HepG2 (cell line): ENCODE measurements around the gene PCDHGC5. TPM values are rescaled to one million over a fixed set of nuclear protein-coding genes. Genes with fewer than 3 reads are reported as not detected.

Source experiments
- ATAC-seq: fragments of 200-7000 bp; cut with Tn5 transposase; 3 replicates; pipeline ENCODE4 v1.9.1; 2020; ENCODE audit warnings: mild to moderate bottlenecking, moderate library complexity
- BruUV-seq: library from RNA; stranded (reverse); fragments of 400-500 nt; replicated peaks from 2 replicates; lab custom pipeline; 2021; lab: Mats Ljungman, UMichigan
- CTCF ChIA-PET: fragments of 300-600 bp; formaldehyde crosslinking; extraction: SDS; loops from one replicate; lab custom pipeline; 2021; ENCODE audit warnings: low total read pairs, inconsistent platforms, low intra/inter-chr PET ratio; lab: Yijun Ruan, JAX
- POLR2A ChIA-PET: fragments of 350-600 bp; sonication (Branson Sonifier 250); formaldehyde crosslinking; loops from one replicate; lab custom pipeline; 2020; ENCODE audit warnings: antibody characterized with exemption, inconsistent platforms; lab: Yijun Ruan, JAX
- DNase-seq: peaks from one replicate; pipeline ENCODE4 v3.0.0-alpha.2; 2015; ENCODE audit warnings: low spot score
- FAIRE-seq: peaks from 3 replicates; lab custom pipeline; 2011; peaks lifted over from hg19 to GRCh38; lab: Jason Lieb, UNC
- H2AFZ ChIP-seq: one replicate; pipeline ENCODE4 v1.6.1; 2011; ENCODE audit warnings: low read length, inconsistent platforms
- H3K27ac ChIP-seq: fragments of 300-600 bp; 3 replicates; pipeline ENCODE4 v1.8.0; 2011; ENCODE audit warnings: mixed run types, mild to moderate bottlenecking, mixed read lengths, low read length, inconsistent platforms; ENCODE audit not compliant: insufficient read depth; ENCODE audit errors: extremely low read length
- H3K27me3 ChIP-seq, 2 experiments: fragments of 200-600 bp in 1 of 2; 2 replicates in 1 of 2; 3 replicates in 1 of 2; pipeline versions ENCODE4 v1.6.0 to v1.8.0; 2011; ENCODE audit warnings: low read length in 2 of 2, mild to moderate bottlenecking in 2 of 2, moderate library complexity in 2 of 2, inconsistent platforms in 1 of 2; ENCODE audit not compliant: insufficient read depth in 2 of 2, control insufficient read depth in 1 of 2
- H3K36me3 ChIP-seq, 2 experiments: fragments of 200-600 bp in 1 of 2; replicated peaks in 1 of 2; 2 replicates in 1 of 2; 3 replicates in 1 of 2; pipeline versions ENCODE4 v1.5.1 to v1.8.0; 2011; ENCODE audit warnings: low read length in 2 of 2, inconsistent platforms in 1 of 2; ENCODE audit not compliant: insufficient read depth in 2 of 2, control insufficient read depth in 1 of 2
- H3K4me1 ChIP-seq: 2 replicates; pipeline ENCODE4 v1.5.1; 2012; ENCODE audit warnings: low read length, inconsistent platforms; ENCODE audit not compliant: insufficient read depth
- H3K4me2 ChIP-seq: 2 replicates; pipeline ENCODE4 v1.6.0; 2011; ENCODE audit warnings: low read depth, low read length, inconsistent platforms
- H3K4me3 ChIP-seq, 3 experiments: fragments of 200-600 bp in 1 of 3; sonication (generic), shearing (Covaris generic) in 1 of 3; replicated peaks in 1 of 3; 2 replicates each; pipeline ENCODE4 v1.5.1; 2011 to 2016; ENCODE audit warnings: low read length in 3 of 3, inconsistent platforms in 2 of 3, low read depth in 2 of 3, mild to moderate bottlenecking in 2 of 3, control low read depth in 1 of 3, mixed read lengths in 1 of 3; ENCODE audit not compliant: insufficient read depth in 1 of 3
- H3K79me2 ChIP-seq: one replicate; pipeline ENCODE4 v1.6.1; 2011; ENCODE audit warnings: low read length, inconsistent platforms; ENCODE audit not compliant: insufficient read depth
- H3K9ac ChIP-seq: 2 replicates; pipeline ENCODE4 v1.6.0; 2011; ENCODE audit warnings: mild to moderate bottlenecking, low read depth, low read length, inconsistent platforms; ENCODE audit not compliant: insufficient read depth
- H3K9me3 ChIP-seq: 2 replicates; pipeline ENCODE4 v1.5.1; 2012; ENCODE audit warnings: mild to moderate bottlenecking, low read length
- H4K20me1 ChIP-seq: 2 replicates; pipeline ENCODE4 v1.6.0; 2011; ENCODE audit warnings: inconsistent platforms, mild to moderate bottlenecking, low read length, moderate library complexity; ENCODE audit not compliant: insufficient read depth
- LCORL ChIP-seq, 2 experiments: fragments of 450-650 bp in 1 of 2; sonication (generic) in 1 of 2; formaldehyde crosslinking in 1 of 2; IDR thresholded peaks; 2 replicates each; pipeline versions ENCODE4 v1.5.0 to v1.6.1; 2017 to 2020; ENCODE audit warnings: antibody characterized with exemption in 1 of 2, missing genetic modification reagents in 1 of 2
- MIXL1 ChIP-seq: IDR thresholded peaks from 2 replicates; pipeline ENCODE4 v1.6.1; 2016
- SKIL ChIP-seq: sonication (generic); formaldehyde crosslinking; IDR thresholded peaks from 2 replicates; pipeline ENCODE4 v1.8.0; 2022; ENCODE audit warnings: missing genetic modification reagents, mild to moderate bottlenecking, moderate library complexity, borderline replicate concordance
- ZBTB46 ChIP-seq: sonication (generic); formaldehyde crosslinking; IDR thresholded peaks from 2 replicates; pipeline ENCODE4 v1.4.0; 2020; ENCODE audit warnings: mild to moderate bottlenecking, missing genetic modification reagents, borderline replicate concordance
- WGBS: methylation state at CpG from one replicate; pipeline ENCODE4 v1.1.6; 2017; ENCODE audit warnings: low lambda C conversion rate; 5-methylcytosine and 5-hydroxymethylcytosine counted together
- in situ Hi-C: cut with HindIII; loops from 2 replicates; pipeline ENCODE4 v1.10.0; 2017; ENCODE audit warnings: low pct_unique_long_range_greater_than_20kb; ENCODE audit not compliant: extremely low pct_ligation_motif_present
- intact Hi-C: fragments of 100-400 bp; cut with micrococcal nuclease; formaldehyde crosslinking; loops from one replicate; pipeline ENCODE4 v1.10.0; 2022; ENCODE audit not compliant: unreplicated experiment
- polyA plus RNA-seq, 8 experiments: library from polyadenylated mRNA; depleted of rRNA in 3 of 8; stranded (reverse) in 7 of 8; unstranded in 1 of 8; fragments of >200 nt; fragmentation: Illumina TruSeq in 4 of 8; extraction: Trizol in 4 of 8; gene quantifications; 2 replicates each; pipeline versions ENCODE4 v1.2.1 to v1.2.3, GENCODE V29; 2011 to 2016; ENCODE audit warnings: low read depth in 4 of 8, missing spikeins in 1 of 8, mixed read lengths in 1 of 8; ENCODE audit not compliant: insufficient read depth in 1 of 8
- total RNA-seq, 5 experiments: library from RNA; depleted of rRNA; stranded (reverse); fragments of >200 nt; fragmentation: Illumina TruSeq; extraction: Trizol; gene quantifications; 2 replicates each; pipeline ENCODE4 v1.2.3, GENCODE V29; 2016; ENCODE audit warnings: low read depth in 1 of 5

PCDHGC5 gene
- total and polyA plus RNA-seq, 2 of the 13 experiments (the other 11 are each of a cell fraction or from before 2014, with no cell fraction given) = 0.03 TPM; not detected in 1

- no peak for TF ChIP-seq SKIL (CRISPR knock-in tag)
These were observed 40.1 kb downstream of the PCDHGC5 start (continued) for GRCh38 chr5:141529002-141529401.

GRCh38 chr5:141529873-141530272 lies 41.0 kb downstream of the PCDHGC5 start:
- Histone ChIP-seq H3K9me3 (no peaks in the 10 kb centered on the region), H3K4me3 (no peak overlapping the region), H3K36me3 (peaks cover 34 to 73% of the 10 kb centered on the region in 2 experiments), H3K9ac (no peak overlapping the region), H3K4me1 (peaks cover 39% of the 10 kb centered on the region), H3K27ac (no peak overlapping the region), H3K4me2 (no peak overlapping the region), H4K20me1 (no peaks in the 10 kb centered on the region), H3K27me3 (no peaks in the 10 kb centered on the region), H3K79me2 (no peaks in the 10 kb centered on the region), H2AFZ (no peak overlapping the region)
- no peak for TF ChIP-seq LCORL (IDR thresholded peaks at IDR 0.05)
- no peak for TF ChIP-seq LCORL (CRISPR knock-in tag; IDR thresholded peaks at IDR 0.05)
- TF ChIP-seq MIXL1 = no peak
- TF ChIP-seq ZBTB46 = no peak
- ATAC-seq (no peak), DNase-seq (no peak), FAIRE-seq (no peak)
- CTCF ChIA-PET = no interaction called here
- intact Hi-C loops = loop anchor here (10.0 kb wide), 1 partner anchor 175 kb away; the partner anchor contains the start of genes PCDHGA4, PCDHGB1 and PCDHGB2
- POLR2A ChIA-PET = no interaction called here
- in situ Hi-C loops = loop anchor here (10.0 kb wide), 1 partner anchor 175 kb away; the partner anchor contains the start of genes PCDHGA4, PCDHGB1 and PCDHGB2
- WGBS = 94% methylated on average over 6 of the region's 7 CpGs
- TSS peak; percentile 26 for BruUV-seq
